ENCODE measurements around the gene INTS1.
"Not testable (repeated sequence)": the region's sequence is repeated elsewhere in the genome, so short reads cannot be mapped to it uniquely, and the experiment has no call there.

INTS1 gene

DNA sequence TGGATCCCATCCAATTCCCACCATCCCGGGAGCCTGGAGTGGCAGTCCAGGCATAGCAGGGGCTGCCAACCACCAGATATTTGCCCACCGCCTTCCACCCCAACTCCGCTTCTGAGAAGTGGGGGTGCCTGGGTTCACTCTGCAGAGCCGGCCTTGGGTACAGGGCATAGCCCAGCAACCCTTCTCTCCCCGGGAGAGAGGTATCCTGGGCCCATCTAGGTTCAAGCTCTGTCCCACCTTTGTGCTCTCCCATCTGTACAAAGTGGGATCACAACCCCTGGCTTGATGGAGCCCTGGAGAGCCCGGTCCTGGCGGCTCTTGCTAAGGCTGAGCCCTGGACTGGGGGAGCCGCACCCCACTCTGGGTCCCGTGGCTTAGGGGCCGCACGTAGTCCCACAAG lies 57.1 kb downstream of the INTS1 start:
- TF ChIP-seq, protein P1, sequence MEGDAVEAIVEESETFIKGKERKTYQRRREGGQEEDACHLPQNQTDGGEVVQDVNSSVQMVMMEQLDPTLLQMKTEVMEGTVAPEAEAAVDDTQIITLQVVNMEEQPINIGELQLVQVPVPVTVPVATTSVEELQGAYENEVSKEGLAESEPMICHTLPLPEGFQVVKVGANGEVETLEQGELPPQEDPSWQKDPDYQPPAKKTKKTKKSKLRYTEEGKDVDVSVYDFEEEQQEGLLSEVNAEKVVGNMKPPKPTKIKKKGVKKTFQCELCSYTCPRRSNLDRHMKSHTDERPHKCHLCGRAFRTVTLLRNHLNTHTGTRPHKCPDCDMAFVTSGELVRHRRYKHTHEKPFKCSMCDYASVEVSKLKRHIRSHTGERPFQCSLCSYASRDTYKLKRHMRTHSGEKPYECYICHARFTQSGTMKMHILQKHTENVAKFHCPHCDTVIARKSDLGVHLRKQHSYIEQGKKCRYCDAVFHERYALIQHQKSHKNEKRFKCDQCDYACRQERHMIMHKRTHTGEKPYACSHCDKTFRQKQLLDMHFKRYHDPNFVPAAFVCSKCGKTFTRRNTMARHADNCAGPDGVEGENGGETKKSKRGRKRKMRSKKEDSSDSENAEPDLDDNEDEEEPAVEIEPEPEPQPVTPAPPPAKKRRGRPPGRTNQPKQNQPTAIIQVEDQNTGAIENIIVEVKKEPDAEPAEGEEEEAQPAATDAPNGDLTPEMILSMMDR (IDR thresholded peaks at IDR 0.05; ENCODE audit: control extremely low read depth, extremely low read depth, low read depth, missing control alignments): no peak
- ChIA-PET CTCF (interaction anchor here (0.8 to 1.8 kb wide), 3 partner anchors 14 to 29 kb away, joined by 4 to 5 read pairs (median 4); no protein-coding TSS in a partner anchor), POLR2A (no interaction called here)
- DNase-seq (ENCODE audit: extremely low spot score): no peak

DNA sequence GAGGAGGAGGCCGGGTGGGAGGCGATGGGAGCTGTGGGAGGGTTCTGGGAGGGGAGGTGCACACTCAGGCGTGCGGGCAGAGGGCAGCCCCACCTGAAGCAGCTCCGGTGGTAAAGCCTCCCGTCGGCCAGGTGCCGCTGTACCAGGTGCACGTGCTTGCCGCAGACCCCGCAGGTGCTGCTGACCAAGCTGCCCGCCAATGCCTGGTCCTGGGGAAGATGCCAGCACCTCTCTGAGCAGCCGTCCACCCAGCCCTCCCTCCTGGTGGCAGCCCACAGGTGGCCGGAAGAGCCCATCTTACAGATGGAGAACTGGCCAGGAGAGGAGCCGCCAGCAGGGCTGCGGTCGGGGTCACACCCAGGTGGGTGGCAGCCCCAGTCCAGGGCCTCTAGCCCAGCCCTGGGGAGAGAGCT lies 57.6 kb downstream of the INTS1 start:
- ChIA-PET CTCF (interaction anchor here (0.8 to 1.8 kb wide), 3 partner anchors 13 to 29 kb away, joined by 4 to 5 read pairs (median 4); no protein-coding TSS in a partner anchor), POLR2A (no interaction called here)
- no peak for DNase-seq (ENCODE audit: extremely low spot score)
- TF ChIP-seq, protein P1 (IDR thresholded peaks at IDR 0.05; ENCODE audit: control extremely low read depth, extremely low read depth, low read depth, missing control alignments): no peak

DNA sequence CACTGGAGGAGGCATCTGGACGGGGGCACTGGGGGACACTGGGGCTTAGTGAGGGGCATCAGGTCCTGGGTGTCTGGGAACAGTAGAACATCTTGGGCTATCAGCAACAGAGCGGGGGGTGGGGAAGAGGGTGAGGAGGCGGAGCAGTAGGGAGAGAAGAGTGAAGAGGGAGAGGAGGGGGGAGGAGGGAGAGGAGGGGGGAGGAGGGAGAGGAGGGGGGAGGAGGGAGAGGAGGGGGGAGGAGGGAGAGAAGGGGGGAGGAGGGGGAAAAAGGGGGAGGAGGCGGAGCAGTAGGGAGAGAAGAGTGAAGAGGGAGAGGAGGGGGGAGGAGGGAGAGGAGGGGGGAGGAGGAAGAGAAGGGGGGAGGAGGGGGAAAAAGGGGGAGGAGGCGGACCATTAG lies 58.2 kb downstream of the INTS1 start:
- CTCF ChIA-PET: interaction anchor here (1.8 kb wide), 1 partner anchor 12 kb away, joined by 4 read pairs; no protein-coding TSS in a partner anchor
- POLR2A ChIA-PET; DNase-seq (ENCODE audit: extremely low spot score): not testable (repeated sequence)

DNA sequence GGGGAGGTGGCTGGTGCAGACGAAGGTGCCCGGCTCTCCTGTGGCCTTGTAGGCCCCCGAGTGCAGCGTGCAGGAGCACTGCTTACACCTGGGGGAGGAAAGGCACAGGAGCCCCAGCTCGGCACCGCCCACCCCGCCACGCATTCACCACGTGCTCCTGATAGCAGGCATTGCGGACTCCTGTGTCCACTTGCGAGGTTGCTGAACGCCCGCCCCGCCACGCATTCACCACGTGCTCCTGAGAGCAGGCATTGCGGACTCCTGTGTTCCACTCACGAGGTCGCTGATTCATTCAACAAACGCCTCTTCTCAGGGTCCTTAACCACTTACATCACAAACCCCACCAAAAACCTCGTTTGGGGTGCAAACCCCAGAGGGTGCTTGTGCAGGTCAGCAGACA lies 58.8 kb downstream of the INTS1 start:
- no peak for DNase-seq (ENCODE audit: extremely low spot score)
- TF ChIP-seq, protein P1 (IDR thresholded peaks at IDR 0.05; ENCODE audit: control extremely low read depth, extremely low read depth, low read depth, missing control alignments): no peak
- POLR2A ChIA-PET: no interaction called here
- CTCF ChIA-PET: interaction anchor here (1.8 kb wide), 1 partner anchor 12 kb away, joined by 4 read pairs; no protein-coding TSS in a partner anchor

GRCh38 chr7:1444925-1445322 lies 59.3 kb downstream of the INTS1 start:
- ChIA-PET CTCF (no interaction called here), POLR2A (no interaction called here)
- TF ChIP-seq, protein P1 (IDR thresholded peaks at IDR 0.05; ENCODE audit: control extremely low read depth, extremely low read depth, low read depth, missing control alignments): no peak
- no peak for DNase-seq (ENCODE audit: extremely low spot score)

GRCh38 chr7:1444214-1444924 lies 59.8 kb downstream of the INTS1 start:
- CTCF ChIA-PET: no interaction called here
- POLR2A ChIA-PET: no interaction called here
- TF ChIP-seq, protein P1 (IDR thresholded peaks at IDR 0.05; ENCODE audit: control extremely low read depth, extremely low read depth, low read depth, missing control alignments): no peak
- no peak for DNase-seq (ENCODE audit: extremely low spot score)

DNA sequence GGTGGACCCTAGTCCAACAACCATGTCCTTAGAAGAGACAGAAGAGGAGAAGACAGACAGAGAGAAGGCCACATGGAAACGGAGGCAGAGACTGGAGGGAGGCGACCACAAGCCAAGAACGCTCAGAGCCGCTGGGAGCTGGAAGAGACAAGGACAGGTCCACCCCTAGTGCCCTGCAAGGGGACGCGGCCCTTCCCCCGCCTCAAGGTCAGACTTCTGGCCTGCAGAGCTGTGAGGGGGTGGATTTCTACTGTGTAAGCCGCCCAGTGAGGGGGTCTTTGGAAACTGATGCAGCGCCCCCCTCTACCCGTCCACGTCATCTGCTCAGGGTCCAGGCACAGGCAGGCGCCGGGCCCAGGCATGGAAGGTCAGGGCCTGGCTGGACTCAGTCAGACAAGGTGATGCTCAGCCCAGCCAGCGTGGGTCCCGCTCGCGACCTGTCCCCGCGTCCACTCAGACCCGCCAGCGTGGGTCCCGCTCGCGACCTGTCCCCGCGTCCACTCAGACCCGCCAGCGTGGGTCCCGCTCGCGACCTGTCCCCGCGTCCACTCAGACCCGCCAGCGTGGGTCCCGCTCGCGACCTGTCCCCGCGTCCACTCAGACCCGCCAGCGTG lies 60.5 kb downstream of the INTS1 start:
- CTCF ChIA-PET: interaction anchor here (1.9 kb wide), 1 partner anchor 11 kb away, joined by 8 read pairs; no protein-coding TSS in a partner anchor
- POLR2A ChIA-PET; DNase-seq (ENCODE audit: extremely low spot score): not testable (repeated sequence)

Data from GM10248 (cell line).